T1000 (cell line): ENCODE data around the gene PSMD13.

ENCODE experiments used
- DNase-seq: peaks from one replicate; lab custom pipeline; 2025; ENCODE audit warnings: mixed read lengths; lab: John Stamatoyannopoulos, UW

Gene PSMD13

GRCh38 chr11:204587-205109 lies 32.1 kb upstream of the PSMD13 start:
- no peak for DNase-seq

GRCh38 chr11:205221-206001 lies 31.4 kb upstream of the PSMD13 start:
- no peak for DNase-seq

GRCh38 chr11:206002-206384 lies 30.8 kb upstream of the PSMD13 start:
- DNase-seq, result no peak

GRCh38 chr11:206526-207207 lies 30.1 kb upstream of the PSMD13 start:
- no peak for DNase-seq

- peak; percentile 86 for DNase-seq
These were observed 29.4 kb upstream of the PSMD13 start, which contains the start of the genes BET1L and RIC8A for GRCh38 chr11:207208-207862. BET1L (minus strand) TSS chr11:207399; CDS start chr11:207321, 78 bp downstream. RIC8A (plus strand) TSS chr11:207708; CDS start chr11:208855, 1,147 bp downstream.

- DNase-seq, result no peak
These were observed 29.0 kb upstream of the PSMD13 start for GRCh38 chr11:207863-208180.

GRCh38 chr11:208181-208916 lies 28.4 kb upstream of the PSMD13 start:
- DNase-seq, result peak; percentile 24

GRCh38 chr11:208917-209260 lies 27.9 kb upstream of the PSMD13 start:
- no peak for DNase-seq

GRCh38 chr11:209275-210121 lies 27.3 kb upstream of the PSMD13 start:
- DNase-seq, result no peak

GRCh38 chr11:210122-210802 lies 26.5 kb upstream of the PSMD13 start:
- DNase-seq, result peak; percentile 28

GRCh38 chr11:210803-211180 lies 26.0 kb upstream of the PSMD13 start:
- no peak for DNase-seq

- no peak for DNase-seq
These were observed 25.5 kb upstream of the PSMD13 start for GRCh38 chr11:211295-211694.

- no peak for DNase-seq
These were observed 25.0 kb upstream of the PSMD13 start for GRCh38 chr11:211741-212140.

GRCh38 chr11:212150-213100 lies 24.4 kb upstream of the PSMD13 start:
- DNase-seq, result no peak

GRCh38 chr11:213111-213510 lies 23.7 kb upstream of the PSMD13 start:
- DNase-seq, result no peak

GRCh38 chr11:214083-214482 lies 22.7 kb upstream of the PSMD13 start:
- DNase-seq, result no peak

- no peak for DNase-seq
These were observed 21.2 kb upstream of the PSMD13 start for GRCh38 chr11:215581-216037.

- DNase-seq, result no peak
These were observed 20.4 kb upstream of the PSMD13 start for GRCh38 chr11:216081-216974.
